Central memory CD8-positive, alpha-beta T cell (primary cell): ENCODE results near the gene FAS.

Experiments
- ATAC-seq: fragments of 150-1000 bp; cut with Tn5 transposase; replicated peaks from 2 replicates; pipeline ENCODE4 v1.10.0; 2022; ENCODE audit warnings: mild to moderate bottlenecking, moderate FRiP score, moderate number of reproducible peaks; ENCODE audit not compliant: poor library complexity, severe bottlenecking; ENCODE audit errors: extremely low read depth
- DNase-seq, 2 donors: peaks; one replicate each; pipeline ENCODE4 v3.0.0; 2021; ENCODE audit warnings: low spot score in 2 of 2
- H3K27ac Mint-ChIP-seq: one replicate; pipeline ENCODE4 v1.8.0; 2022; ENCODE audit warnings: low read depth, mild to moderate bottlenecking, moderate library complexity, mixed read lengths
- H3K27me3 Mint-ChIP-seq: one replicate; pipeline ENCODE4 v1.8.0; 2022; ENCODE audit warnings: mixed read lengths
- H3K36me3 Mint-ChIP-seq: one replicate; pipeline ENCODE4 v1.8.0; 2022; ENCODE audit warnings: mild to moderate bottlenecking, moderate library complexity, mixed read lengths; ENCODE audit not compliant: insufficient read depth
- H3K4me1 Mint-ChIP-seq: one replicate; pipeline ENCODE4 v1.8.0; 2022; ENCODE audit warnings: mixed read lengths
- H3K4me3 Mint-ChIP-seq: one replicate; pipeline ENCODE4 v1.8.0; 2022; ENCODE audit warnings: mild to moderate bottlenecking, moderate library complexity, mixed read lengths
- H3K9me3 Mint-ChIP-seq: one replicate; pipeline ENCODE4 v1.8.0; 2022; ENCODE audit warnings: mixed read lengths

FAS gene

DNA sequence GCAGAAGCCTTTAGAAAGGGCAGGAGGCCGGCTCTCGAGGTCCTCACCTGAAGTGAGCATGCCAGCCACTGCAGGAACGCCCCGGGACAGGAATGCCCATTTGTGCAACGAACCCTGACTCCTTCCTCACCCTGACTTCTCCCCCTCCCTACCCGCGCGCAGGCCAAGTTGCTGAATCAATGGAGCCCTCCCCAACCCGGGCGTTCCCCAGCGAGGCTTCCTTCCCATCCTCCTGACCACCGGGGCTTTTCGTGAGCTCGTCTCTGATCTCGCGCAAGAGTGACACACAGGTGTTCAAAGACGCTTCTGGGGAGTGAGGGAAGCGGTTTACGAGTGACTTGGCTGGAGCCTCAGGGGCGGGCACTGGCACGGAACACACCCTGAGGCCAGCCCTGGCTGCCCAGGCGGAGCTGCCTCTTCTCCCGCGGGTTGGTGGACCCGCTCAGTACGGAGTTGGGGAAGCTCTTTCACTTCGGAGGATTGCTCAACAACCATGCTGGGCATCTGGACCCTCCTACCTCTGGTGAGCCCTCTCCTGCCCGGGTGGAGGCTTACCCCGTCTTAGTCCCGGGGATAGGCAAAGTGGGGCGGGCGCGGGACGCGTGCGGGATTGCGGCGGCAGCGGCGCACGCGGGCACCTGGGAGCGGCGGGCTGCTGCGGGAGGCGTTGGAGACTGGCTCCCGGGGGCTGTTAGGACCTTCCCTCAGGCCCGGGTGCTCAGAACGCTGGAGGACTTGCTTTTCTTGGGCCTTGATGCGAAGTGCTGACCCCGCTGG, at the start of gene FAS:
Gene FAS (plus strand): TSS at position 415 of the 777 bp plus-strand sequence. CDS start 79 bp downstream, at position 494.
- Mint-ChIP-seq H3K9me3 (peaks cover 6% of the 10 kb centered on the region), H3K27ac (peak within 1 kb of the TSS; percentile 95), H3K27me3 (no peaks in the 10 kb centered on the region), H3K4me1 (peaks cover 62% of the 10 kb centered on the region), H3K36me3 (peaks cover 30% of the 10 kb centered on the region), H3K4me3 (peak within 1 kb of the TSS; percentile 97)
- DNase-seq = peak; percentile 58 to 71
- peak; percentile 72 for ATAC-seq

DNA sequence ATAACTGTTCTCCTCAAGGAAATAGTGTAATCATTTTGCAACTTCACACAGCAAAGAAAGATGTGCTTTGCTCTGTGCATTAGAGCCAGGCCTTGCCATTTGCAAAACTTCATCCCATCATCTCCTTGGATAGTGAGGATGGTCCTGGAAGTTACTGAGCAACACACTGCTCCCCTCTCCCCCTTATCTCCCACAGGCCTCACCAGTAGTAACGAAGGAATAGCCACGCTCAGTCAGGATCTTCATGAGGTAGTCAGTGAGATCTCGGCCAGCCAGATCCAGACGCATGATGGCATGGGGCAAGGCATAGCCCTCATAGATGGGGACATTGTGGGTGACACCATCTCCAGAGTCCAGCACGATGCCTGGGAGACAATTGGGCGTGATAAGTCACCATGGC, 49.6 kb upstream of the FAS start:
- Mint-ChIP-seq H3K9me3 (no peaks in the 10 kb centered on the region), H3K4me1 (peaks cover 6% of the 10 kb centered on the region), H3K27ac (peak overlapping the region; percentile 6), H3K36me3 (peaks cover 3% of the 10 kb centered on the region), H3K27me3 (no peaks in the 10 kb centered on the region), H3K4me3 (no peak overlapping the region)
- no peak for ATAC-seq
- DNase-seq = no peak

DNA sequence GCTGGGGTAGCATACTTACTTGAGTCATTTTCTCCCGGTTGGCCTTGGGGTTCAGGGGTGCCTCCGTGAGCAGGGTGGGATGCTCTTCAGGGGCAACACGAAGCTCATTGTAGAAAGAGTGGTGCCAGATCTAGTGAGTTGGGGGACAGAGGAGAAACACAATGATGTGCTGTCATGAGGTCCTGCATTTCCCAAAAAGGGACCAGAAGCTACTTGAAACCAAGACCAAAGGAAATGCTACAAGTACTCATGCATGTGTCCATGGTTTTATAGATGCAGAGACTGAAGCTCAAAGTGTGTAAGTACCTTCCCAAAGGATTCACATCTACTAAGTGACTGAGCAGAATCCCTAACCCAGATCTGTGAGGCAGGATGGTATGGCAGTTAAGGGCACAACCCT, 46.8 kb upstream of the FAS start:
- no peak for ATAC-seq
- Mint-ChIP-seq H3K27me3 (no peaks in the 10 kb centered on the region), H3K36me3 (peaks cover 5% of the 10 kb centered on the region), H3K27ac (no peak overlapping the region), H3K4me1 (no peaks in the 10 kb centered on the region), H3K9me3 (no peaks in the 10 kb centered on the region), H3K4me3 (no peak overlapping the region)
- no peak for DNase-seq

DNA sequence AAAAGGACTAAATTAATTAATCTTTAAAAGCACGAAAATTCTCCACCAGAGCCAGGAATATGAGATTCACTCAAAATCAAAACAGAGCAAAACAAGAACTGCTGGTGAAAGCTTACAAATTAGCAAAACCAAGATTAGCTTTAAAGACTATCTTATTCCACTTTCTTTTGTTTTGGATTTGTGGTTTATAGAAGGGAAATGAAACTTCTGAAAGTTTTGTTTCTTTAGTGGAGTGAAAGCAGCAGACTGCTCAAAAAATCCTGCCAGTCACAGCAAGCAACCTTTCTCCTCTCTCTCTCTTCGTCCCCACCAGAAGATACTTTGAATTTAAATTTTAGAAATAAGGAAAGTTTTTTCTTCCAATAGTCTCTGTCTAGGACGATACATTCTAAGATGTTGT, 45.8 kb upstream of the FAS start:
- DNase-seq = no peak
- Mint-ChIP-seq H3K27me3 (no peaks in the 10 kb centered on the region), H3K4me3 (no peak overlapping the region), H3K27ac (no peak overlapping the region), H3K36me3 (peaks cover 5% of the 10 kb centered on the region), H3K9me3 (no peaks in the 10 kb centered on the region), H3K4me1 (no peaks in the 10 kb centered on the region)
- ATAC-seq = no peak

DNA sequence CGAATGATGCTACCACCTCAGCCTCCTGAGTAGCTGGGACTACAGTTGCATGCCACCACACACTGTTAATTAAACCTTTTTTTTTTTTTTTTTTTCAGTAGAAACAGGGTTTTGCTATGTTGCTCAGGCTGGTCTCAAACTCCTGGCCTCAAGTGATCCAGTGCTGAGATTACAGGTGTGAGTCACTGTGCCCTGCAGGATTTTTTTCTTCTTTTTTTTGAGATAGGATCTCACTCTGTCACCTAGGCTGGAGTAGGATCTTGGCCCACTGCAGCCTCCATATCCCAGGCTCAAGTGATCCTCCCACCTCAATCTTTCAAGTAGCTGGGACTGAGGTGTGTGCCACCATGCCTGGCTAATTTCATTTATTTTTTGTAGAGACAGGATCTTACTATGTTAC, 44.4 kb upstream of the FAS start:
- H3K36me3 Mint-ChIP-seq = peaks cover 6% of the 10 kb centered on the region
- H3K27me3 Mint-ChIP-seq = no peaks in the 10 kb centered on the region
- H3K4me1 Mint-ChIP-seq = no peaks in the 10 kb centered on the region
- no peaks in the 10 kb centered on the region for H3K9me3 Mint-ChIP-seq
- no peak overlapping the region for H3K27ac Mint-ChIP-seq
- no peak overlapping the region for H3K4me3 Mint-ChIP-seq
- ATAC-seq (no peak), DNase-seq (no peak)

DNA sequence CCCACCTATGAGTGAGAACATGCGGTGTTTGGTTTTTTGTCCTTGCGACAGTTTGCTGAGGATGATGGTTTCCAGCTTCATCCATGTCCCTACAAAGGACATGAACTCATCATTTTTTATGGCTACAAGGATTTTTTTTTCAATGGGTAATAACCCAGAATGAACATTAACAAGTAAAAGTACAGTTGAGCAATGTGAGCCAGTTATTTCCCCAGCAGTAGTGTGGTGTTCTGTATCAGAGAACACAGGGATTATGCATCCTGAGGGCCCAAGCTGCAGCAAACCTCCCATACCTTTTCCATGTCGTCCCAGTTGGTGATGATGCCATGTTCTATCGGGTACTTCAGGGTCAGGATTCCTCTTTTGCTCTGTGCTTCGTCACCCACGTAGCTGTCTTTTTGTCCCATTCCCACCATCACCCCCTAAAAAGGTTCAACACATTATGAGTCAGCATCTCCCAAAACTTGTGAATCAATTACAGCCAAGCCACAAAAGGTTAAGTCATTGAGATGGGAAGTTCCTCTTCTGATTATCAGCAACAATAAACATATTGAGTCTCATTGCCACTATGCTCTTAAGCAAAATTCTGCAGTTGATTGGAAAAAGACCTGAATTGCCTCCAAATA, 43.5 kb upstream of the FAS start:
- Mint-ChIP-seq H3K36me3 (peaks cover 6% of the 10 kb centered on the region), H3K4me1 (no peaks in the 10 kb centered on the region), H3K9me3 (no peaks in the 10 kb centered on the region), H3K4me3 (no peak overlapping the region), H3K27ac (no peak overlapping the region), H3K27me3 (no peaks in the 10 kb centered on the region)
- DNase-seq (no peak), ATAC-seq (no peak)

DNA sequence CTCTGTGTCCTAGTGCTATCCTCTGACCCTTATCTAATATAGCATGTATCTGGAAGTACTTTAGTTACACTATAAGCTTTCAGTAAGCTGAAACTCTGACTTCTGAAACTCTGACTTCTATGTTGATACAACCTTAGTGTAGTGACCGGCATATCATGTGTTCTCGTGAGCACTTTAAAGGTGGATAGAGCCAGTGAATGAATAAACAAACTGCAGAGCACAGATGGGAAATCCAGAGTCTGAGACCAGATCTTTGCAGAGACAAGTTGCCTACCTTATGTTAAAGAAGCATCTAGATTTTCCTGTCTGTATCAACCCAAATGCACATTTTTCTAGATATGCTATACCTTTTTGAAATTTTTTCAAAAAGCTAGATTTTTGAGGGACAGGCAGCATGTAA, 41.5 kb upstream of the FAS start:
- peaks cover 4% of the 10 kb centered on the region for H3K36me3 Mint-ChIP-seq

DNA sequence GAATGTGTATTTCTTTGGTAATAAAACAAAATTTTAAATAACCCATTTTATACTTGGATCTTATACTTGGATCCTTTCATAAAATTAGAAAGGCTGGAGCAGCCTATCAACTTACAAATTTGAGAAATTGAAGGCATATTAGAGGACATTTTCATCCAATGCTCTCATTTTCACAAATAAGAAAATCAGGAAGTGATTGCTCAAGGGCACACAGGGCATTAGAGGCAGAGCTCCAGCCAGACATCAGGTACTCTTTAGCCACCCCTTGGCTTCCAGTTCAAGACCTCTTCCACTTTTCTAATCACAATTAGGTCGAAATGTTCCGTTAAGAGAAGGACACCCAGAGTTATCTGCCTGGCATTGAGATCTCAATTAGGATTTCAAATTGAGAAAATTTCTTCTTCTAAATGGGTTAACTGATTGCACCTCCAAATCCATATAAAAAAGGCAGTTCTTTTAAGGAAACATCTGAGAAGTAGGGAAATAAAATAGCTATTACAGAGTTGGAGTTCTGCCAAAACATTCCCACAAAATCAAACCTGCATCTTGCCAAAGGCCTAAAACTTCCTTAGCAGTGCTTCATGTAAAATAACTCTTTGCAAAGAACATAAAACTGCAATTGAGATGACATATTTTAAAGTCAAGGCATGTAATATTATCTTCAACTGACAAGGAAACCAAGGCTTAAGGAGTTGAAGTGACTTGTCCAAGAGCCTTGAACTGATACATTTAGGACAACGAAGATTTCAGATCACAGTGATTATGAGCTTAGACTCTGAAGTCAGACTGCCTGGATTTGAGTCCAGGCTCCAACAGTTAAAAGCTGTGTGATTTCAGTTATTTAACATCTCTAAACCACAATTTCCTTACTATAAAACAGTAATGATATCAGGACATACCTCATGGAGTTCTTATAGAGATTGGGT, 40.4 kb upstream of the FAS start:
- no peaks in the 10 kb centered on the region for H3K9me3 Mint-ChIP-seq
- DNase-seq (no peak), ATAC-seq (no peak)
- H3K27me3 Mint-ChIP-seq = no peaks in the 10 kb centered on the region
- no peak overlapping the region for H3K4me3 Mint-ChIP-seq
- H3K4me1 Mint-ChIP-seq = peaks cover 5% of the 10 kb centered on the region
- H3K36me3 Mint-ChIP-seq = peaks cover 4% of the 10 kb centered on the region
- no peak overlapping the region for H3K27ac Mint-ChIP-seq

More for the DNA sequence above, 41.5 kb upstream of the FAS start:
- Mint-ChIP-seq H3K27ac (no peak overlapping the region), H3K27me3 (no peaks in the 10 kb centered on the region), H3K4me1 (peaks cover 5% of the 10 kb centered on the region), H3K4me3 (no peak overlapping the region), H3K9me3 (no peaks in the 10 kb centered on the region)
- no peak for ATAC-seq
- no peak for DNase-seq

DNA sequence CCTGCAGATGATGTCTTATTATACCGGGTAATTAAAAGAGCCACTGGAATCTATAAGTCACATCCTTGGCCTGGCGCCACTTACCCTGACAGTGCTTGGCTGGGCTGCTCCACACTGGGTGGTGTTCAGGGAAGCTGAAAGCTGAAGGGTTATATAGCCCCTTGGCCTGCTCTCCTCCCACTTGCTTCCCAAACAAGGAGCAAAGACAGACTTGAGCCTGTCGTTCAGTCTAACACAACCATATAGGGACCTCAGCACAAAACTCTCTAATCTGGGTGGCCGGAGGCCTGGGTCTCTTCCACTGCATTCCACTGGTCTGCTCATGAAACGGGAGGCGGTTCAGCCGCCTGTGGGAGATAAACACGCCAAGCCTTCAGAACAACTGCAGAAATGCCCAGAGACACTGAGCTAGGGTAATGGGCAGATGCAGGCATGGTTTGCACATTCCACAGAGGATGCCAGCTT, 37.9 kb upstream of the FAS start, which contains the start of gene ACTA2:
Gene ACTA2 (minus strand): TSS at position 127 of the 465 bp plus-strand sequence. CDS start 3,843 bp downstream, outside the sequence.
- ATAC-seq = no peak
- Mint-ChIP-seq H3K36me3 (peaks cover 3% of the 10 kb centered on the region), H3K4me3 (no peak within 1 kb of the TSS), H3K27me3 (no peaks in the 10 kb centered on the region), H3K4me1 (peaks cover 5% of the 10 kb centered on the region), H3K9me3 (no peaks in the 10 kb centered on the region), H3K27ac (no peak within 1 kb of the TSS)
- DNase-seq = no peak

DNA sequence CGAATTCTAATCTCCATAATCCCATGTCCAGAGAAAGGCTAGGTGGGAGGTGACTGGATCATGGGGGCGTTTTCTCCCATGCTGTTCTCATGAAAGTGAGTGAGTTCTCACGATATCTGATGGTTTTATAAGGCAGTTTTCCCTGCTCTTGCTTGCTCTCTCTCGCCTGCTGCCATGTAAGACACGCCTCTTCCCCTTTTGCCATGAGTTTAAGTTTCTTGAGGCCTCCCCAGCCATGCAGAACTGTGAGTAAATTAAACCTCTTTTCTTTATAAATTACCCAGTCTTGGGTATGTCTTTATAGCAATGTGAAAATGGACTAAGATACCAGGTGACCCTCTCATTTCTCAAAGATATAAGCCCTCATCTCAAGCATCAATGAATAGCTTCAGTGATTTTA, 36.9 kb upstream of the FAS start:
- peaks cover 5% of the 10 kb centered on the region for H3K4me1 Mint-ChIP-seq
- no peaks in the 10 kb centered on the region for H3K9me3 Mint-ChIP-seq
- H3K27ac Mint-ChIP-seq = no peak overlapping the region
- H3K36me3 Mint-ChIP-seq = peaks cover 3% of the 10 kb centered on the region
- ATAC-seq (no peak), DNase-seq (no peak)
- H3K4me3 Mint-ChIP-seq = no peak overlapping the region
- H3K27me3 Mint-ChIP-seq = no peaks in the 10 kb centered on the region

DNA sequence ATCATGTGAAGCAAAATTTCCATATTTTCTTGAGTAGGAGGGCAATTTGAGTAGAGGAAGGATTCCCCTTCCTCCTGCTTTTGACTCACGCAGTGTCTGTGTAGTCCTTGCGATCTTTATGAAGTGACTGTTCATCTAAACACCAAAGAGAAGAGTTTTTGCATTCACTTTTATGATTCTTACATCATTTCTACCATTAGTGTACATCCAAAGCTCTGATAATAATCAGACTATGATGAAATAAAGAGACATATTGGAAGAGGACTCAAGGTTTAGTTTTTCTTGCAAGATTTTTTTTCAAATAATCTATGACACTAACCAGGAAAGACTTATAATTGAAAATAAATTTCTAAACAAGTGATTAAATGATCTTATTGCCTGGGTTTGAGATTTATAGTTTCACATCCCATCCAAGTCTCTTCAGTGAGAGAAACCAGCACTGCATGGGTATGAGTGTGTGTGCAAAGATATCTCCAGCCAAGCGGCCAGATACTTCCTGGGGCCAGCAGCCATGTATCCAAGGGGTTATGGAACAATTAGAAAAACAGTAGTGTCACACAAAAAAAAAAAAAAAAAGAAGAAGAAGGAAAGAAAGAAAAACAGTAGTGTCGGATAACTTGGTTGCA, 36.0 kb upstream of the FAS start:
- no peaks in the 10 kb centered on the region for H3K27me3 Mint-ChIP-seq
- ATAC-seq (no peak), DNase-seq (no peak)
- H3K4me1 Mint-ChIP-seq = peaks cover 5% of the 10 kb centered on the region
- no peak overlapping the region for H3K4me3 Mint-ChIP-seq
- no peaks in the 10 kb centered on the region for H3K9me3 Mint-ChIP-seq
- H3K36me3 Mint-ChIP-seq = peaks cover 3% of the 10 kb centered on the region
- H3K27ac Mint-ChIP-seq = no peak overlapping the region

DNA sequence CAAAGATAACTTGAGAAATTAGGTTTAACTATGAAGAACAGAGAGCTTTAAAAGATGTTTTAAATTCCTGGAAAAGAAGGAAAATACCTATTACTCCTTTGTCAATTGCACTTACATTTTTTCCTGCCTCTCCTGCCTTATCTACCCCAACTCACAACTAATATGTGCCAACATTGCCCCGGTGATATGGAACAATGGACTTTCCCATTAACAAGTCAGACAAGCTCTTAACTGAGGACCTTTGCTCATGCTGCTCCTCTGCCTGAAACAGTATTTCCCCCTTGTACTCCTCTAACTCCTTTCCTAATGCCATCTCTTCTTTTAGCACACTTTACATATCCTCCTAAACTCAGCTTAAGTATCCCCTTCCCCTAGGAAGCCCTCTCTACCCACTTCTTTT, 33.2 kb upstream of the FAS start:
- ATAC-seq = no peak
- Mint-ChIP-seq H3K4me1 (peaks cover 23% of the 10 kb centered on the region), H3K27me3 (no peaks in the 10 kb centered on the region), H3K36me3 (peaks cover 2% of the 10 kb centered on the region), H3K27ac (no peak overlapping the region), H3K9me3 (no peaks in the 10 kb centered on the region), H3K4me3 (no peak overlapping the region)
- DNase-seq = no peak
